ENCODE data around the gene FAM50A.

Gene FAM50A

GRCh38 chrX:154449618-154450017, 5.7 kb downstream of the FAM50A start:
- Histone ChIP-seq H3K4me1 (peaks cover 0 to 15% (median 10%) of the 10 kb centered on the region in 4 donors), H3K27ac (no peak overlapping the region), H3K4me3 (no peak overlapping the region), H3K27me3 (no peaks in the 10 kb centered on the region), H3K9me3 (no peaks in the 10 kb centered on the region), H3K36me3 (peaks cover 12 to 30% (median 23%) of the 10 kb centered on the region in 3 donors)
- no peak for DNase-seq
- intact Hi-C loops (cut with DNase I; ENCODE audit: low total_unique reads) = no loop called here
- TF ChIP-seq, protein P1, sequence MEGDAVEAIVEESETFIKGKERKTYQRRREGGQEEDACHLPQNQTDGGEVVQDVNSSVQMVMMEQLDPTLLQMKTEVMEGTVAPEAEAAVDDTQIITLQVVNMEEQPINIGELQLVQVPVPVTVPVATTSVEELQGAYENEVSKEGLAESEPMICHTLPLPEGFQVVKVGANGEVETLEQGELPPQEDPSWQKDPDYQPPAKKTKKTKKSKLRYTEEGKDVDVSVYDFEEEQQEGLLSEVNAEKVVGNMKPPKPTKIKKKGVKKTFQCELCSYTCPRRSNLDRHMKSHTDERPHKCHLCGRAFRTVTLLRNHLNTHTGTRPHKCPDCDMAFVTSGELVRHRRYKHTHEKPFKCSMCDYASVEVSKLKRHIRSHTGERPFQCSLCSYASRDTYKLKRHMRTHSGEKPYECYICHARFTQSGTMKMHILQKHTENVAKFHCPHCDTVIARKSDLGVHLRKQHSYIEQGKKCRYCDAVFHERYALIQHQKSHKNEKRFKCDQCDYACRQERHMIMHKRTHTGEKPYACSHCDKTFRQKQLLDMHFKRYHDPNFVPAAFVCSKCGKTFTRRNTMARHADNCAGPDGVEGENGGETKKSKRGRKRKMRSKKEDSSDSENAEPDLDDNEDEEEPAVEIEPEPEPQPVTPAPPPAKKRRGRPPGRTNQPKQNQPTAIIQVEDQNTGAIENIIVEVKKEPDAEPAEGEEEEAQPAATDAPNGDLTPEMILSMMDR (IDR thresholded peaks at IDR 0.05) = no peak

DNA sequence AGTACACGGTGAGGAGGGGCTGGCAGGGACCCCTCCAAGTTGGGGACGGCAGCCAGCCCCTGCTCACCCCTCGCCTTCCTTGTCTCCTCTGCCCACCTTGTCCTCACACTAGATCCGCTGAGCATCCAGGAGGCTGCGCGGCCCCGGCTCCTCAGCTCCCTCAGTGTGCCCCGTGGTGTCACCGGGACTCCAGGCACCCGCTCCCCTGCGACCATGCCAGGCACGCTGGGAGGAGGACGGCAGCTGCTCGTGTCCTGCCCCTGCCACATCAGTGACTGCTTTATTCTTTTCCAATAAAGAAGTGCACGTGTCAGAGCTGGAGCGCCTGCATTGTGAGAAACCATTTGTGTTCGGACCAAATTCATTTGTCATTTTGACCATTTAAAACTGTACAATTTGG, 6.4 kb downstream of the FAM50A start:
- Histone ChIP-seq H3K27ac (no peak overlapping the region), H3K4me1 (peaks cover 0 to 8% (median 4%) of the 10 kb centered on the region in 4 donors), H3K9me3 (no peaks in the 10 kb centered on the region), H3K36me3 (peaks cover 12 to 30% (median 23%) of the 10 kb centered on the region in 3 donors), H3K27me3 (no peaks in the 10 kb centered on the region), H3K4me3 (no peak overlapping the region)
- TF ChIP-seq, protein P1 (IDR thresholded peaks at IDR 0.05) = no peak
- intact Hi-C loops (cut with DNase I; ENCODE audit: low total_unique reads) = no loop called here
- DNase-seq = no peak

DNA sequence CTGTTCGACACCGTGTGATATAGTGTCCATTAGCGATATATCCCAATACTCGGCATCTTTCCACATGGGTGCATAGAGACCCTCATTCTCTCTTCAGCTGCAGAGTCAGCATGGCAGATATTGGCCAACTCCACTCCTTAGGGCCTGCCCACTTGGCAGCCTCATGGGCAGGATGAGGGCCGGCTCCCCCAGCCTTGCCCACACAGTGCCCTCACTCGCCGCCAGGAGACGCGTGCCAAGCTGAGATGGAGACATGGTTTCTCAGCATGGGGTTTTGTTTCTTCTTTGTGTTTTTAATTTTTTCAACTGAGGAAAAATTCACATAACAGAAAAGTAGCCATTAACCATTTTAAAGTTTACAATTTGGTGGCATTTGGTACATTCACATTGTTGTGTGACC, 8.9 kb downstream of the FAM50A start:
- no peak overlapping the region for H3K27ac ChIP-seq
- H3K9me3 ChIP-seq = no peaks in the 10 kb centered on the region
- no peaks in the 10 kb centered on the region for H3K4me1 ChIP-seq
- DNase-seq = no peak
- H3K36me3 ChIP-seq = peaks cover 12 to 30% (median 19%) of the 10 kb centered on the region in 3 donors
- TF ChIP-seq, protein P1 (IDR thresholded peaks at IDR 0.05) = no peak
- H3K27me3 ChIP-seq = no peaks in the 10 kb centered on the region
- no peak overlapping the region for H3K4me3 ChIP-seq
- intact Hi-C loops (cut with DNase I; ENCODE audit: low total_unique reads) = no loop called here

DNA sequence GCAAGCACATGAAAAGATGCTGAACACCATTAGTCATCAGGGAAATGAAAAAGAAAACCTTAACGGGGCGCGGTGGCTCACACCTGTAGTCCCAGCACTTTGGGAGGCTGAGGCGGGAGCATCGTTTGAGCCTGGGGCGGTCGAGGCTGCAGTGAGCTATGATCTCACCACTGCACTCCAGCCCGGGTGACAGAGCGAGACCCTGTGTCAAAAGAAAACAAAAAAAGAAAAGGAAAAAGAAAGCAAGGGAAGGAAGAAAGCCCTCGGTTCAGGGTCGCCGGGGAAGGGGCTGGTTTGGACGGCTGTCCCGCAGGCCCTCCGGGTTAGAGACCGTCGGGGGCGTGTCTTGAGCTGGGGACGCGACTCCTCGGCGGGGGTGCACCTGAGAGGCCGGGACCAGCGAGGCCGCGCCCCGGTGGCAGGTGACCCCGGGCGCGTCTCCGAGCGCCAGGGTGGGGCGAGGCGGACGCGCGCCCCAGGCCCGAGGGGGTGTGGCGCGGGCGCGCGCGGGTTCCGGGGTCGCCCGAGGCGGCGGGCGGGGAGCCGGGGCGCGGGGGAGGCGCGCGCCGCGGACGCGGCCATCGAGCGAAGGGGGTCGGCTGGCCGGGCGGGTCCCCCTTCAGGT, 13.7 kb downstream of the FAM50A start:
- Histone ChIP-seq H3K27me3 (no peaks in the 10 kb centered on the region), H3K27ac (peak overlapping the region; percentile 79 to 90), H3K9me3 (no peaks in the 10 kb centered on the region), H3K4me1 (peaks cover 0 to 16% (median 12%) of the 10 kb centered on the region in 4 donors), H3K36me3 (peaks cover 0 to 17% (median 0%) of the 10 kb centered on the region in 3 donors), H3K4me3 (peak overlapping the region; percentile 72 to 78)
- intact Hi-C loops (cut with DNase I; ENCODE audit: low total_unique reads) = no loop called here
- TF ChIP-seq, protein P1 (IDR thresholded peaks at IDR 0.05) = no peak
- no peak for DNase-seq

DNA sequence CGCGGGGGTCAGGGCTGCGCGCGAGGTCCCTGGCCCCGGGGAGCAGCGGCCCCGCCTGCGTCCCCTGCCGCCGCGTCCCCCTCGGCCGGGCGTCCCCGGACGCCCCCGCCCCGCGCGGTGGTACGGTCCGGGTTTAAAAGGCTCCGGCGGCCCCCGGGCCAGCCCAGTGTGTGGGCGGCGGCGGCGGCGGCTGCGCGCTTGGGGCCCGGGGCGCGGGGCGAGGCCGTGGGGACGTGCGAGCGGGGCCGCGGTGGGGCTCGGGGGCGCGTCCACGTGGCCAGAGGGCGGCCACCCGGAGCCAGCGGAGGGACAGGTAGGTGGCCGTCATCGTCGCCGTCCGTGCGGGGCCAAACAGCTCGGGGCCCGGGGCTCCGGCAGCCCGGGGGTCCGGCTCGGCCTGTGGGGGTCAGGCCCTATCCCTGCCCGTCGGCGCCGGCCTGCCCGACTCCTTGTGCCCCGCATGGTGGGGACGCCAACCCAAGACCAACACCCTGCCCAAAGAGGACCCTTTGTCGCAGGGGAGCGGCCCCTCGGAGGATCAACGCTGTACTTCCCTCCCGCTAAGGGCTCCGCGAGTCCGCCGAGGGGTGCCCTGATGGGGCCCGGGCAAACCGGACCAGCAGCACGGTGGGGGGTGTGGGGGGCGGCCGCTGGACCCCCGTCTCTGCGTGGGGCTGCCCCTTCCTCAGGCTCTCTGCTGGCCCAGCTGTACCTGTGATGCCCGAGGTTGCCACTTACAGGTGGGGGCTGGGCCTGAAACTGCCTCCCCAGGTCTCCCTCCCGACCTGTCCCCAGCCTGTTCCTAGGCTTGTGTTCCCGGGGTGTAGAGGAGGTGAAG, 14.4 kb downstream of the FAM50A start, which contains the start of gene PLXNA3:
PLXNA3 (plus strand) TSS at position 166 of the 838 bp plus-strand sequence. CDS start 1,903 bp downstream, outside the sequence.
- Histone ChIP-seq H3K36me3 (peaks cover 0 to 22% (median 0%) of the 10 kb centered on the region in 3 donors), H3K27ac (peak within 1 kb of the TSS; percentile 79 to 90), H3K4me1 (peaks cover 0 to 16% (median 12%) of the 10 kb centered on the region in 4 donors), H3K4me3 (peak within 1 kb of the TSS; percentile 72 to 78), H3K27me3 (no peaks in the 10 kb centered on the region), H3K9me3 (no peaks in the 10 kb centered on the region)
- TF ChIP-seq, protein P1 (IDR thresholded peaks at IDR 0.05) = no peak
- no peak for DNase-seq
- intact Hi-C loops (cut with DNase I; ENCODE audit: low total_unique reads) = no loop called here

All from tibial artery (tissue), 4 donors.